WTC11 (cell line): ENCODE results near the gene RMRP. TPM values are rescaled to one million over a fixed set of nuclear protein-coding genes. Genes with fewer than 3 reads are reported as not detected.
A peak's percentile ranks its signal among the peaks of the same experiment; 100 is the strongest.

ENCODE experiments used
- ATAC-seq: fragments of 200-7000 bp; cut with Tn5 transposase; 2 replicates; pipeline ENCODE4 v1.10.0; 2021; ENCODE audit warnings: mild to moderate bottlenecking, moderate library complexity
- CTCF ChIA-PET: fragments of 300-600 bp; sonication (Branson Sonifier 250); formaldehyde crosslinking; loops from one replicate; lab custom pipeline; 2021; ENCODE audit warnings: antibody characterized with exemption; lab: Charles Lee
- POLR2A ChIA-PET: fragments of 350-600 bp; sonication (Branson Sonifier 250); formaldehyde crosslinking; loops from one replicate; lab custom pipeline; 2021; ENCODE audit warnings: antibody characterized with exemption; lab: Charles Lee
- DNase-seq: peaks from one replicate; pipeline ENCODE4 v3.0.0; 2021; ENCODE audit warnings: low spot score
- H3K27ac Mint-ChIP-seq: 2 replicates; pipeline ENCODE4 v1.8.0; 2021; ENCODE audit warnings: mixed read lengths
- H3K27me3 Mint-ChIP-seq: 2 replicates; pipeline ENCODE4 v1.8.0; 2021; ENCODE audit warnings: low read depth, mild to moderate bottlenecking, moderate library complexity, mixed read lengths
- H3K36me3 Mint-ChIP-seq: 2 replicates; pipeline ENCODE4 v1.8.0; 2021; ENCODE audit warnings: mixed read lengths
- H3K4me1 Mint-ChIP-seq: 2 replicates; pipeline ENCODE4 v1.8.0; 2022; ENCODE audit warnings: mixed read lengths
- H3K4me3 Mint-ChIP-seq: 2 replicates; pipeline ENCODE4 v1.8.0; 2021; ENCODE audit warnings: mild to moderate bottlenecking, moderate library complexity, mixed read lengths
- H3K9me3 Mint-ChIP-seq: 2 replicates; pipeline ENCODE4 v1.8.0; 2021; ENCODE audit warnings: mixed read lengths
- ATF1 ChIP-seq: sonication (generic); formaldehyde crosslinking; IDR thresholded peaks from 2 replicates; pipeline ENCODE4 v1.8.1; 2023; ENCODE audit warnings: mild to moderate bottlenecking, moderate library complexity, missing genetic modification reagents
- ATF3 ChIP-seq: sonication (generic); formaldehyde crosslinking; conservative IDR thresholded peaks from 2 replicates; pipeline ENCODE4 v1.8.1; 2022; ENCODE audit warnings: mild to moderate bottlenecking, missing genetic modification reagents
- CREM ChIP-seq: sonication (generic); formaldehyde crosslinking; IDR thresholded peaks from 2 replicates; pipeline ENCODE4 v1.8.1; 2022; ENCODE audit warnings: mild to moderate bottlenecking, missing genetic modification reagents, moderate library complexity
- E2F1 ChIP-seq: sonication (generic); formaldehyde crosslinking; IDR thresholded peaks from 2 replicates; pipeline ENCODE4 v1.8.0; 2022; ENCODE audit warnings: mild to moderate bottlenecking, missing genetic modification reagents
- EMX1 ChIP-seq: fragments of 250-450 bp; sonication (Bioruptor Pico); IDR thresholded peaks from 2 replicates; pipeline ENCODE4 v1.8.0; 2021; ENCODE audit warnings: mild to moderate bottlenecking
- ESRRA ChIP-seq: sonication (generic); formaldehyde crosslinking; IDR thresholded peaks from 2 replicates; pipeline ENCODE4 v1.8.1; 2022; ENCODE audit warnings: mild to moderate bottlenecking, missing genetic modification reagents, borderline replicate concordance
- FOXJ3 ChIP-seq: sonication (generic); formaldehyde crosslinking; IDR thresholded peaks from 2 replicates; pipeline ENCODE4 v1.9.0; 2021; ENCODE audit warnings: missing genetic modification reagents, mild to moderate bottlenecking, borderline replicate concordance
- GABPB1 ChIP-seq: sonication (generic); formaldehyde crosslinking; IDR thresholded peaks from 2 replicates; pipeline ENCODE4 v1.8.1; 2023; ENCODE audit warnings: mild to moderate bottlenecking, missing genetic modification reagents
- MYBL2 ChIP-seq: sonication (generic); formaldehyde crosslinking; IDR thresholded peaks from 2 replicates; pipeline ENCODE4 v1.8.1; 2023; ENCODE audit warnings: mild to moderate bottlenecking, moderate library complexity, missing genetic modification reagents
- NR2C2 ChIP-seq: sonication (generic); formaldehyde crosslinking; IDR thresholded peaks from 2 replicates; pipeline ENCODE4 v1.8.0; 2022; ENCODE audit warnings: mild to moderate bottlenecking, missing genetic modification reagents
- NR3C1 ChIP-seq: sonication (generic); formaldehyde crosslinking; conservative IDR thresholded peaks from 2 replicates; pipeline ENCODE4 v1.8.1; 2023; ENCODE audit warnings: low read depth, mild to moderate bottlenecking, missing genetic modification reagents
- PRDM15 ChIP-seq: sonication (generic); formaldehyde crosslinking; IDR thresholded peaks from 2 replicates; pipeline ENCODE4 v1.8.0; 2022; ENCODE audit warnings: missing genetic modification reagents
- PRRX2 ChIP-seq: fragments of 250-450 bp; sonication (Bioruptor Pico); IDR thresholded peaks from 2 replicates; pipeline ENCODE4 v1.8.0; 2021; ENCODE audit warnings: mild to moderate bottlenecking
- SMAD4 ChIP-seq: sonication (generic); formaldehyde crosslinking; IDR thresholded peaks from 2 replicates; pipeline ENCODE4 v1.8.0; 2022; ENCODE audit warnings: mild to moderate bottlenecking, missing genetic modification reagents
- SOX15 ChIP-seq: fragments of 250-450 bp; sonication (Bioruptor Pico); IDR thresholded peaks from 2 replicates; pipeline ENCODE4 v1.9.0; 2021; ENCODE audit warnings: mild to moderate bottlenecking
- SP1 ChIP-seq: sonication (generic); formaldehyde crosslinking; conservative IDR thresholded peaks from 2 replicates; pipeline ENCODE4 v1.8.1; 2022; ENCODE audit warnings: missing genetic modification reagents
- TCF7 ChIP-seq: sonication (generic); formaldehyde crosslinking; IDR thresholded peaks from 2 replicates; pipeline ENCODE4 v1.8.0; 2022; ENCODE audit warnings: mild to moderate bottlenecking, low read depth, missing genetic modification reagents, moderate library complexity
- TP53 ChIP-seq: sonication (generic); formaldehyde crosslinking; IDR thresholded peaks from 2 replicates; pipeline ENCODE4 v1.8.1; 2023; ENCODE audit warnings: mild to moderate bottlenecking, missing genetic modification reagents
- ZBTB21 ChIP-seq: sonication (generic); formaldehyde crosslinking; IDR thresholded peaks from 2 replicates; pipeline ENCODE4 v1.8.1; 2023; ENCODE audit warnings: mild to moderate bottlenecking, missing genetic modification reagents, borderline replicate concordance
- ZNF263 ChIP-seq: sonication (generic); formaldehyde crosslinking; IDR thresholded peaks from 2 replicates; pipeline ENCODE4 v1.8.1; 2022; ENCODE audit warnings: low read depth, mild to moderate bottlenecking, moderate library complexity, missing genetic modification reagents
- ZNF317 ChIP-seq: sonication (generic); formaldehyde crosslinking; IDR thresholded peaks from 2 replicates; pipeline ENCODE4 v1.8.1; 2023; ENCODE audit warnings: low read depth, mild to moderate bottlenecking, moderate library complexity, missing genetic modification reagents, borderline replicate concordance
- ZNF671 ChIP-seq: fragments of 250-450 bp; sonication (Bioruptor Pico); IDR thresholded peaks from 2 replicates; pipeline ENCODE4 v1.8.0; 2021; ENCODE audit warnings: mild to moderate bottlenecking
- total RNA-seq: library from RNA; stranded (reverse); gene quantifications from 3 replicates; pipeline ENCODE4 v1.2.3, GENCODE V29; 2021
- TF ChIP-seq, protein P1 (sequence below): sonication (generic); formaldehyde crosslinking; IDR thresholded peaks from 2 replicates; pipeline ENCODE4 v1.8.0; 2022; ENCODE audit warnings: mild to moderate bottlenecking, missing genetic modification reagents
- TF ChIP-seq, protein P2 (sequence below): sonication (generic); formaldehyde crosslinking; IDR thresholded peaks from 2 replicates; pipeline ENCODE4 v1.8.1; 2023; ENCODE audit warnings: mild to moderate bottlenecking, missing genetic modification reagents
- TF ChIP-seq, protein P3 (sequence below): sonication (generic); formaldehyde crosslinking; IDR thresholded peaks from 2 replicates; pipeline ENCODE4 v1.8.1; 2022; ENCODE audit warnings: low read depth, missing genetic modification reagents, borderline replicate concordance
- TF ChIP-seq, protein P4 (sequence below): sonication (generic); formaldehyde crosslinking; IDR thresholded peaks from 2 replicates; pipeline ENCODE4 v1.8.1; 2023; ENCODE audit warnings: mild to moderate bottlenecking, missing genetic modification reagents, moderate library complexity
- TF ChIP-seq, protein P5 (sequence below): fragments of 250-450 bp; sonication (Bioruptor Pico); IDR thresholded peaks from 2 replicates; pipeline ENCODE4 v1.9.0; 2021; ENCODE audit warnings: mild to moderate bottlenecking

RMRP gene
- total RNA-seq, 1 experiment from 2014 or later, result 25,958 TPM

DNA sequence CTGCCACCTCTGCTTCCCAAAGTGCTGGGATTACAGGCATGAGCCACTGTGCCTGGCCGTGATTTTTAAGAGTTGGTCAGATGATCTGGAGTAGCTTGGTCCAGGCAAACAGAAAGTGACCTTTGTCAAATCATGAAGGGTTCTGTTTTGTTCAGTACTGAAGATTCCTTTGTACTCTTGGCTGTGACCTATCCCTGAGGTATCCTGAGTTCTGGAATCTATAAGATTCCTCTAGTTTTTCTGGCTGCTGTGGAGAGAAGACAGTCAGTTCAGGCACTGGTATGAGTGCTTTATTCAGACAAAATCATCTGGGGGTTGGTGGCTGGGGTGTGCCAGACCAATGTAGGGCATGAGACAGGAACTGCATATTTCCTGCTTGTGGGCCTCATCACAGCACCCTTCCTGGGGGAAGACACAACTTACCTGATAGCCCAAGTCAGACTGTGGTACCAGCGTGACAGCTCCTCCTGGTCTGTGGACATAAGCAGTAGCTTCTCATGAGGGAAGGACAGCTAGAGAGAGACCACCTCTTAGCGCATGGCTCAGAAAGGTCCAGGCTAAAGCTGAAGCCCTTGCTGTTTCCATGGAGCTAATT is 4.0 kb upstream of the RMRP start:
- peak overlapping the region; percentile 81; the same call in 1 of the 2 replicates for H3K27ac Mint-ChIP-seq

DNA sequence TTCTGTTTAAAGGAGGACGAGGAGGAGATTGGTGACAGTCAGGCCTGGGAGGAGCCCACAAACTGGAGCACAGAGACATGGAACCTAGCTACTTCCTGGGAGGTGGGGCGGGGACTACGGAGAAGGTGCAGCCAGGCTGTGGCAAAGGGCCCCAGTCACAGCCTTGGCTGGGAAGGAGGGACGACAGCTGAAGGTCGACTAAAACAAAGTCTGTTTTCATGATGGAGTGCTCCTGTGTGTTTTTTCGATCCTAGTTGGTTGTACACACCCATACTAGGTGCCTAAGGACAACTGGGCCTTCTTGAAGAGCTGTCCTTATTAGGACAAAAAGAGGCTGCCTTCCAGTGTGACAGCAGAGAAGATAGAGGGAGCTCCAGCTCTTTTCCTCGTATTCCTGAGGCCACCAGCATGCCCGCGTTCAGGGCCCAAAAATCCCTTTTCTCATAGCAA is 3.2 kb upstream of the RMRP start:
- Mint-ChIP-seq H3K36me3 (peaks cover 39% of the 10 kb centered on the region), H3K27me3 (peaks cover 20% of the 10 kb centered on the region), H3K27ac (peak overlapping the region; percentile 76), H3K4me3 (no peak overlapping the region), H3K4me1 (peaks cover 41% of the 10 kb centered on the region), H3K9me3 (no peaks in the 10 kb centered on the region)
- ChIA-PET CTCF (interaction anchor here (0.8 to 10.2 kb wide), 24 partner anchors 9 to 175 kb away, joined by 3 to 127 read pairs (median 5); partner anchors contain the start of genes CREB3, GBA2, RGP1 and TLN1), POLR2A (interaction anchor here (1.0 to 6.8 kb wide), 5 partner anchors 20 to 70 kb away, joined by 4 to 38 read pairs (median 8); partner anchors contain the start of genes CREB3, TLN1 and TPM2)
- DNase-seq, result no peak
- no peak for ATAC-seq
- TF ChIP-seq ATF3 (CRISPR knock-in tag) (no peak), TP53 (CRISPR knock-in tag) (no peak), SP1 (CRISPR knock-in tag) (no peak), ZNF671 (CRISPR knock-in tag) (no peak), CREM (no peak), E2F1 (no peak), PRDM15 (CRISPR knock-in tag) (no peak), PRRX2 (CRISPR knock-in tag) (no peak), ZBTB21 (CRISPR knock-in tag) (no peak), EMX1 (CRISPR knock-in tag) (no peak), NR3C1 (no peak), ATF1 (CRISPR knock-in tag) (no peak), SMAD4 (CRISPR knock-in tag) (no peak), SOX15 (CRISPR knock-in tag) (no peak)
- TF ChIP-seq, protein P1, sequence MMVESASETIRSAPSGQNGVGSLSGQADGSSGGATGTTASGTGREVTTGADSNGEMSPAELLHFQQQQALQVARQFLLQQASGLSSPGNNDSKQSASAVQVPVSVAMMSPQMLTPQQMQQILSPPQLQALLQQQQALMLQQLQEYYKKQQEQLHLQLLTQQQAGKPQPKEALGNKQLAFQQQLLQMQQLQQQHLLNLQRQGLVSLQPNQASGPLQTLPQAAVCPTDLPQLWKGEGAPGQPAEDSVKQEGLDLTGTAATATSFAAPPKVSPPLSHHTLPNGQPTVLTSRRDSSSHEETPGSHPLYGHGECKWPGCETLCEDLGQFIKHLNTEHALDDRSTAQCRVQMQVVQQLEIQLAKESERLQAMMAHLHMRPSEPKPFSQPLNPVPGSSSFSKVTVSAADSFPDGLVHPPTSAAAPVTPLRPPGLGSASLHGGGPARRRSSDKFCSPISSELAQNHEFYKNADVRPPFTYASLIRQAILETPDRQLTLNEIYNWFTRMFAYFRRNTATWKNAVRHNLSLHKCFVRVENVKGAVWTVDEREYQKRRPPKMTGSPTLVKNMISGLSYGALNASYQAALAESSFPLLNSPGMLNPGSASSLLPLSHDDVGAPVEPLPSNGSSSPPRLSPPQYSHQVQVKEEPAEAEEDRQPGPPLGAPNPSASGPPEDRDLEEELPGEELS, result no peak
- TF ChIP-seq, protein P2, sequence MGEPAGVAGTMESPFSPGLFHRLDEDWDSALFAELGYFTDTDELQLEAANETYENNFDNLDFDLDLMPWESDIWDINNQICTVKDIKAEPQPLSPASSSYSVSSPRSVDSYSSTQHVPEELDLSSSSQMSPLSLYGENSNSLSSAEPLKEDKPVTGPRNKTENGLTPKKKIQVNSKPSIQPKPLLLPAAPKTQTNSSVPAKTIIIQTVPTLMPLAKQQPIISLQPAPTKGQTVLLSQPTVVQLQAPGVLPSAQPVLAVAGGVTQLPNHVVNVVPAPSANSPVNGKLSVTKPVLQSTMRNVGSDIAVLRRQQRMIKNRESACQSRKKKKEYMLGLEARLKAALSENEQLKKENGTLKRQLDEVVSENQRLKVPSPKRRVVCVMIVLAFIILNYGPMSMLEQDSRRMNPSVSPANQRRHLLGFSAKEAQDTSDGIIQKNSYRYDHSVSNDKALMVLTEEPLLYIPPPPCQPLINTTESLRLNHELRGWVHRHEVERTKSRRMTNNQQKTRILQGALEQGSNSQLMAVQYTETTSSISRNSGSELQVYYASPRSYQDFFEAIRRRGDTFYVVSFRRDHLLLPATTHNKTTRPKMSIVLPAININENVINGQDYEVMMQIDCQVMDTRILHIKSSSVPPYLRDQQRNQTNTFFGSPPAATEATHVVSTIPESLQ, result no peak

More for the DNA sequence above, 4.0 kb upstream of the RMRP start:
- Mint-ChIP-seq H3K9me3 (no peaks in the 10 kb centered on the region), H3K36me3 (peaks cover 39% of the 10 kb centered on the region), H3K27me3 (peaks cover 11% of the 10 kb centered on the region), H3K4me3 (no peak overlapping the region)
- DNase-seq, result no peak
- POLR2A ChIA-PET, result interaction anchor here (1.0 to 6.8 kb wide), 5 partner anchors 19 to 70 kb away, joined by 4 to 38 read pairs (median 8); partner anchors contain the start of genes CREB3, TLN1 and TPM2
- no peak for ATAC-seq
- CTCF ChIA-PET, result interaction anchor here (0.9 to 10.2 kb wide), 20 partner anchors 13 to 174 kb away, joined by 3 to 127 read pairs (median 6); partner anchors contain the start of genes CREB3, TLN1 and TPM2
- TF ChIP-seq NR2C2 (CRISPR knock-in tag) (no peak), ATF1 (CRISPR knock-in tag) (no peak), GABPB1 (CRISPR knock-in tag) (no peak), MYBL2 (CRISPR knock-in tag) (no peak), TCF7 (CRISPR knock-in tag) (no peak), ZNF263 (no peak), FOXJ3 (CRISPR knock-in tag) (no peak), ESRRA (no peak), ZNF317 (CRISPR knock-in tag) (no peak)
- TF ChIP-seq, protein P3, sequence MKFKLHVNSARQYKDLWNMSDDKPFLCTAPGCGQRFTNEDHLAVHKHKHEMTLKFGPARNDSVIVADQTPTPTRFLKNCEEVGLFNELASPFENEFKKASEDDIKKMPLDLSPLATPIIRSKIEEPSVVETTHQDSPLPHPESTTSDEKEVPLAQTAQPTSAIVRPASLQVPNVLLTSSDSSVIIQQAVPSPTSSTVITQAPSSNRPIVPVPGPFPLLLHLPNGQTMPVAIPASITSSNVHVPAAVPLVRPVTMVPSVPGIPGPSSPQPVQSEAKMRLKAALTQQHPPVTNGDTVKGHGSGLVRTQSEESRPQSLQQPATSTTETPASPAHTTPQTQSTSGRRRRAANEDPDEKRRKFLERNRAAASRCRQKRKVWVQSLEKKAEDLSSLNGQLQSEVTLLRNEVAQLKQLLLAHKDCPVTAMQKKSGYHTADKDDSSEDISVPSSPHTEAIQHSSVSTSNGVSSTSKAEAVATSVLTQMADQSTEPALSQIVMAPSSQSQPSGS (CRISPR knock-in tag), result no peak
- TF ChIP-seq, protein P4, sequence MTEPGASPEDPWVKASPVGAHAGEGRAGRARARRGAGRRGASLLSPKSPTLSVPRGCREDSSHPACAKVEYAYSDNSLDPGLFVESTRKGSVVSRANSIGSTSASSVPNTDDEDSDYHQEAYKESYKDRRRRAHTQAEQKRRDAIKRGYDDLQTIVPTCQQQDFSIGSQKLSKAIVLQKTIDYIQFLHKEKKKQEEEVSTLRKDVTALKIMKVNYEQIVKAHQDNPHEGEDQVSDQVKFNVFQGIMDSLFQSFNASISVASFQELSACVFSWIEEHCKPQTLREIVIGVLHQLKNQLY, result no peak
- TF ChIP-seq, protein P5, sequence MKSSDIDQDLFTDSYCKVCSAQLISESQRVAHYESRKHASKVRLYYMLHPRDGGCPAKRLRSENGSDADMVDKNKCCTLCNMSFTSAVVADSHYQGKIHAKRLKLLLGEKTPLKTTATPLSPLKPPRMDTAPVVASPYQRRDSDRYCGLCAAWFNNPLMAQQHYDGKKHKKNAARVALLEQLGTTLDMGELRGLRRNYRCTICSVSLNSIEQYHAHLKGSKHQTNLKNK (CRISPR knock-in tag), result no peak
- TF ChIP-seq, all 79 proteins: peak for 0
- peaks cover 35% of the 10 kb centered on the region for H3K4me1 Mint-ChIP-seq
